Brain microvascular endothelial cell (primary cell): ENCODE results near the gene TMEM95.
A peak's percentile ranks its signal among the peaks of the same experiment; 100 is the strongest.

Experiments used
- DNase-seq: peaks from one replicate; pipeline ENCODE4 v3.0.0-alpha.2; 2020
- H3K27ac ChIP-seq: fragments of 250-450 bp; sonication (Bioruptor Pico); 2 replicates; pipeline ENCODE4 v1.5.1; 2020; ENCODE audit warnings: mild to moderate bottlenecking, moderate library complexity
- H3K27me3 ChIP-seq: fragments of 250-450 bp; sonication (Bioruptor Pico); replicated peaks from 2 replicates; pipeline ENCODE4 v1.5.1; 2020; ENCODE audit warnings: mild to moderate bottlenecking
- H3K36me3 ChIP-seq: fragments of 250-450 bp; sonication (Bioruptor Pico); replicated peaks from 2 replicates; pipeline ENCODE4 v1.5.1; 2020; ENCODE audit warnings: mild to moderate bottlenecking
- H3K4me3 ChIP-seq: 2 replicates; pipeline ENCODE4 v1.5.1; 2011; ENCODE audit warnings: low read depth, mild to moderate bottlenecking, control low read depth, low read length, moderate library complexity
- CTCF ChIP-seq: IDR thresholded peaks from 2 replicates; pipeline ENCODE4 v1.5.1; 2011; ENCODE audit warnings: low read depth, mild to moderate bottlenecking, moderate library complexity, low read length, control low read depth, inconsistent platforms; ENCODE audit errors: missing control alignments
- in situ Hi-C: cut with HindIII; loops from 2 replicates; pipeline ENCODE4 v1.10.0; 2017; ENCODE audit warnings: low sequenced_read_pairs, low pct_ligation_motif_present

The TMEM95 gene

GRCh38 chr17:7323731-7324437, 31.1 kb upstream of the TMEM95 start:
- in situ Hi-C loops, result no loop called here
- Histone ChIP-seq H3K27me3 (no peaks in the 10 kb centered on the region), H3K36me3 (peaks cover 45% of the 10 kb centered on the region), H3K4me3 (no peak overlapping the region), H3K27ac (no peak overlapping the region)
- peak; percentile 42 for DNase-seq
- TF ChIP-seq CTCF, result peak; percentile 98

- TF ChIP-seq CTCF, result no peak
- Histone ChIP-seq H3K27ac (no peak overlapping the region), H3K4me3 (no peak overlapping the region), H3K36me3 (peaks cover 43% of the 10 kb centered on the region), H3K27me3 (no peaks in the 10 kb centered on the region)
- DNase-seq, result no peak
- in situ Hi-C loops, result no loop called here
Measured at GRCh38 chr17:7324438-7324779, 30.5 kb upstream of the TMEM95 start.

GRCh38 chr17:7325031-7325528, 29.9 kb upstream of the TMEM95 start:
- TF ChIP-seq CTCF, result no peak
- DNase-seq, result no peak
- Histone ChIP-seq H3K27me3 (no peaks in the 10 kb centered on the region), H3K4me3 (no peak overlapping the region), H3K27ac (no peak overlapping the region), H3K36me3 (peaks cover 43% of the 10 kb centered on the region)
- in situ Hi-C loops, result no loop called here

GRCh38 chr17:7326186-7326585, 28.8 kb upstream of the TMEM95 start:
- in situ Hi-C loops, result no loop called here
- no peak for TF ChIP-seq CTCF
- Histone ChIP-seq H3K36me3 (peaks cover 37% of the 10 kb centered on the region), H3K27me3 (no peaks in the 10 kb centered on the region), H3K4me3 (no peak overlapping the region), H3K27ac (no peak overlapping the region)
- no peak for DNase-seq

- no peak for TF ChIP-seq CTCF
- peaks cover 28% of the 10 kb centered on the region for H3K36me3 ChIP-seq
- DNase-seq, result no peak
- H3K27ac ChIP-seq, result no peak overlapping the region
- in situ Hi-C loops, result no loop called here
- H3K4me3 ChIP-seq, result no peak overlapping the region
- H3K27me3 ChIP-seq, result no peaks in the 10 kb centered on the region
Measured at GRCh38 chr17:7327056-7327455, 27.9 kb upstream of the TMEM95 start.

- Histone ChIP-seq H3K4me3 (no peak overlapping the region), H3K27me3 (no peaks in the 10 kb centered on the region), H3K27ac (no peak overlapping the region), H3K36me3 (peaks cover 24% of the 10 kb centered on the region)
- in situ Hi-C loops, result no loop called here
- TF ChIP-seq CTCF, result no peak
- DNase-seq, result no peak
Measured at GRCh38 chr17:7327501-7327900, 27.5 kb upstream of the TMEM95 start.
